ENCODE data around the gene C14orf119.

GRCh38 chr14:23085458-23085857, 9.8 kb upstream of the C14orf119 start:
- TF ChIP-seq EP300 (IDR thresholded peaks at IDR 0.05) (no peak), CTCF (IDR thresholded peaks at IDR 0.05) (no peak)

Measured in ovary (tissue), 3 donors.